ENCODE results near the gene TSPYL1.

Gene TSPYL1

DNA sequence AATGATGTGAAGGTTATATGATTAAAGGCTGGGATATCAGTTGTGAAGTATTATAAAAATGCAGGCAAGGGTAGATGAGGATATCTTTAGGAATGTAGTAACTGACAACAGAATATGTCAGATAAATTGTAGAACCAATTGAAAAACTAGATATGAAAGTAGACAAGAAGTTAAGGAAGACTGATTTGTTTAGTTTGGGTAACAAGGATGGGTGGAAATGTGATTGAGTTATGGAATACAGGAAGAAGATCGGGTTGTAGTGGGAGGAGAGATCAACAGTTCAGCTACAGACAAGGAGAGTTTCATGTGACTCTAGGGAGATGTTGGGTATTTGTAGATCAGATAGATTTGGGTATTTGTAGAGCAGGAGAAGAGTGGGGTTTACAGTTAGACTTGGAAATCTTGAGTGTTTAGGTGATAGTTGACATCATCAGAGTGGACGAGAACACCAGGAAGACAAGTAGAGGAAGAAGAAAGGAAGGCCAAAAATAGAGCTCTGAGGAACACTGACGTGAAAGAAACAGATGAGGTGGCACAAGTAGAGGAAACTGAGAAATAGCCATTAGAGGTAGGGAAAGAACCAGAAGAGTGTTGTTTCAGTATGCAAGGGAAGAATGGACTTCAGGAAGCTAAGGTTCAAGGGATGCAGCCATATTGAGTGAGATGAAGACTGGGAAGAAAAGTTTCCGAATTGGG is 12.1 kb upstream of the TSPYL1 start:
- H3K27me3 ChIP-seq (ENCODE audit: insufficient read depth, poor library complexity, severe bottlenecking) = no peaks in the 10 kb centered on the region
- H3K27ac ChIP-seq (replicated peaks) = no peak overlapping the region
- no peak for TF ChIP-seq POLR2AphosphoS5 (IDR thresholded peaks at IDR 0.05; ENCODE audit: low read depth)
- DNase-seq (ENCODE audit: low read depth in 1 of 2, low spot score in 1 of 2) = no peak
- H3K4me3 ChIP-seq (replicated peaks; ENCODE audit: insufficient read depth, low read length) = no peak overlapping the region

DNA sequence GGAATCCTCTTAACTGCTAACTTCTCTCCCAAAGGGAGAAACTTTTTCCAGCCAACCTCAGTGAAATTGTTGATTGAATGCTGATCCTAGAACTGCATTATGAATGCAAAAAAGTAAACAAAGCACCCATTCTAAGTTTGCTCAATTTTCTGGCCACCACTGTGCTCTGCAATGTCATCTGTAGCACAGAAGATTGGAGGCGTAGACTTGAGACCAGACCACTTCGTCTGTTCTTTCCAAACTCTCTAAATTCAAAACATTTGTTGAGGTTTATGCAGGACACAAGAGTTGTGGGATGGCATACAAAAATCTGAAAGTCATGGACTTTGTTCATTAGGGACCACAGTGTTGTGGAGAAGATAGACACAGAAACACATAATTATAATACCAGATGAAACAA is 11.1 kb upstream of the TSPYL1 start:
- TF ChIP-seq SPI1 (IDR thresholded peaks at IDR 0.05; ENCODE audit: borderline replicate concordance, low read depth) (no peak), POLR2AphosphoS5 (IDR thresholded peaks at IDR 0.05; ENCODE audit: low read depth) (no peak), GABPA (IDR thresholded peaks at IDR 0.05; ENCODE audit: low read depth) (no peak), CTCF (IDR thresholded peaks at IDR 0.05; ENCODE audit: insufficient read depth, low read length) (no peak)
- TF ChIP-seq, protein P1, sequence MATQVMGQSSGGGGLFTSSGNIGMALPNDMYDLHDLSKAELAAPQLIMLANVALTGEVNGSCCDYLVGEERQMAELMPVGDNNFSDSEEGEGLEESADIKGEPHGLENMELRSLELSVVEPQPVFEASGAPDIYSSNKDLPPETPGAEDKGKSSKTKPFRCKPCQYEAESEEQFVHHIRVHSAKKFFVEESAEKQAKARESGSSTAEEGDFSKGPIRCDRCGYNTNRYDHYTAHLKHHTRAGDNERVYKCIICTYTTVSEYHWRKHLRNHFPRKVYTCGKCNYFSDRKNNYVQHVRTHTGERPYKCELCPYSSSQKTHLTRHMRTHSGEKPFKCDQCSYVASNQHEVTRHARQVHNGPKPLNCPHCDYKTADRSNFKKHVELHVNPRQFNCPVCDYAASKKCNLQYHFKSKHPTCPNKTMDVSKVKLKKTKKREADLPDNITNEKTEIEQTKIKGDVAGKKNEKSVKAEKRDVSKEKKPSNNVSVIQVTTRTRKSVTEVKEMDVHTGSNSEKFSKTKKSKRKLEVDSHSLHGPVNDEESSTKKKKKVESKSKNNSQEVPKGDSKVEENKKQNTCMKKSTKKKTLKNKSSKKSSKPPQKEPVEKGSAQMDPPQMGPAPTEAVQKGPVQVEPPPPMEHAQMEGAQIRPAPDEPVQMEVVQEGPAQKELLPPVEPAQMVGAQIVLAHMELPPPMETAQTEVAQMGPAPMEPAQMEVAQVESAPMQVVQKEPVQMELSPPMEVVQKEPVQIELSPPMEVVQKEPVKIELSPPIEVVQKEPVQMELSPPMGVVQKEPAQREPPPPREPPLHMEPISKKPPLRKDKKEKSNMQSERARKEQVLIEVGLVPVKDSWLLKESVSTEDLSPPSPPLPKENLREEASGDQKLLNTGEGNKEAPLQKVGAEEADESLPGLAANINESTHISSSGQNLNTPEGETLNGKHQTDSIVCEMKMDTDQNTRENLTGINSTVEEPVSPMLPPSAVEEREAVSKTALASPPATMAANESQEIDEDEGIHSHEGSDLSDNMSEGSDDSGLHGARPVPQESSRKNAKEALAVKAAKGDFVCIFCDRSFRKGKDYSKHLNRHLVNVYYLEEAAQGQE (IDR thresholded peaks at IDR 0.05; ENCODE audit: insufficient replicate concordance, low read depth) = no peak
- no peak overlapping the region for H3K27ac ChIP-seq (replicated peaks)
- no peak overlapping the region for H3K4me3 ChIP-seq (replicated peaks; ENCODE audit: insufficient read depth, low read length)
- no peaks in the 10 kb centered on the region for H3K27me3 ChIP-seq (ENCODE audit: insufficient read depth, poor library complexity, severe bottlenecking)
- no peak for DNase-seq (ENCODE audit: low read depth in 1 of 2, low spot score in 1 of 2)

DNA sequence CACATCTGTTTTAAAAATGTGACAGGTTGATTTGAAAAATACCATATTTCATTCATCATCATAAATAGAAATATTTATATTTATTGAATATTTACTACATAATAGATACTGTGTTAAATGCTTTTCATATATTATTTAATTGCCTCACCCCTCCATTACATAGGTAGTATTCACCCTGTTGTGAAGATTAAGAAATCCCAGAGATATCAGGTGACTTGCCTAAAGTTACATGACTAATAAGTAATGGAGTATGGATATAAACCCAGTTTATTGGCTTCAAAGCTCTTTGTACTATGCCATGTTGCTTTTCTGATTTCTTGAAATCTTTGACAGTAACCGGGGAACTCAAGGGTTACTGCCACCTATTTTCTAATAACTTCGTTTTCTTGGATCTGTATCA is 10.1 kb upstream of the TSPYL1 start:
- H3K27ac ChIP-seq (replicated peaks) = no peak overlapping the region
- no peak for TF ChIP-seq CTCF (IDR thresholded peaks at IDR 0.05; ENCODE audit: insufficient read depth, low read length)
- TF ChIP-seq, protein P1 (IDR thresholded peaks at IDR 0.05; ENCODE audit: insufficient replicate concordance, low read depth) = no peak
- no peak overlapping the region for H3K4me3 ChIP-seq (replicated peaks; ENCODE audit: insufficient read depth, low read length)
- DNase-seq (ENCODE audit: low read depth in 1 of 2, low spot score in 1 of 2) = no peak
- no peaks in the 10 kb centered on the region for H3K27me3 ChIP-seq (ENCODE audit: insufficient read depth, poor library complexity, severe bottlenecking)

DNA sequence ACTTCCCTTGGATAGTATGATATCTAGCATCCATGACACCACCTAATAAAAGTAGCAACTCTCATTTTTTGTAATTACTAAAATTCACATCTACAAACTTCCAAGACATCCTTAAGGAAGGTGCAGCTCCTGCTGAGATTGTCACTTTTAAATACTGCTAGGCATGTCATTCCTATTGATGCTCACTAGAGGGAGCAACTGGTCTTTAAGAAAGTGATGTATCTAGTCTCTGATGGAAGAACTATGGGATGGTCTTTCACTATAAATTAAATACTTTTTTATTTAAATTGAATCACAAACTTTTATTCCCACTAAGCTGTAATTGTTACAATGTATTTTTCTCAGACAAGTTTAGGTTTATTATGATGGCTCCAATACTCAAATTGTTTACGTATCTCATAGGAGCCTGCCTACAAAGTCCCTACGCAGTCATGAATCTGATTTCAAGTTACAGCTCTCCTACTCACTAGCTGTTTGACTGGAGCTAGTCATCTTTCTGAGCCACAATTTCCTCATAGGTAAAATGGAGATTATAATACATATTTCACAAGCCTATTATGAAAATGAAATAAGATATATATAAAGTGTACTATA is 8.1 kb upstream of the TSPYL1 start:
- no peaks in the 10 kb centered on the region for H3K27me3 ChIP-seq (ENCODE audit: insufficient read depth, poor library complexity, severe bottlenecking)
- H3K27ac ChIP-seq (replicated peaks) = no peak overlapping the region
- TF ChIP-seq POLR2AphosphoS5 (IDR thresholded peaks at IDR 0.05; ENCODE audit: low read depth) (no peak), GABPA (IDR thresholded peaks at IDR 0.05; ENCODE audit: low read depth) (no peak), SPI1 (IDR thresholded peaks at IDR 0.05; ENCODE audit: borderline replicate concordance, low read depth) (no peak), CTCF (IDR thresholded peaks at IDR 0.05; ENCODE audit: insufficient read depth, low read length) (peak; percentile 79)
- TF ChIP-seq, protein P1 (IDR thresholded peaks at IDR 0.05; ENCODE audit: insufficient replicate concordance, low read depth) = no peak
- DNase-seq (ENCODE audit: low read depth in 1 of 2, low spot score in 1 of 2) = no peak
- H3K4me3 ChIP-seq (replicated peaks; ENCODE audit: insufficient read depth, low read length) = no peak overlapping the region

All from HL-60 (cell line).